ENCODE data around the gene FAM170B.

The FAM170B gene

DNA sequence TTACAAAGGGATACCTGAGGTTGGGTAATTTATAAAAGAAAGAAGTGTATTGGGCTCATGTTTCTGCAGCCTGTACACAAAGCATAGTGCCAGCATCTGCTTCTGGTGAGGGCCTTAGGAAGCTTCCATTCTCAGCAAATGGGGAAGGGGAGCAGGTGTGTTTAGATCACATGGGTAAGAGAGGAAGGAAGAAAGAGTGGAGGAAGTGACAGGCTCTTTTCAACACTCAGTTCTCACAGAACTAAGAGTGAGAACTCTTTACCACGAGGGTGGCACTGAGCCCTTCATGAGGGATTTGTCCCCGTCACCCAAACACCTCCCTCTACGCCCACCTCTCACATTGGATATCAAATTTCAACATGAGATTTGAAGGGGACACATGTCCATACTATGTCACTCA, 506 bp upstream of the FAM170B start:
- Histone ChIP-seq H3K9ac (ENCODE audit: low read length) (no peak overlapping the region), H3K27me3 (replicated peaks; ENCODE audit: control insufficient read depth, insufficient read depth, low read length) (peaks cover 17% of the 10 kb centered on the region), H3K9me3 (ENCODE audit: control insufficient read depth, low read length) (no peaks in the 10 kb centered on the region), H3K36me3 (ENCODE audit: control insufficient read depth, insufficient read depth, low read length, severe bottlenecking) (no peaks in the 10 kb centered on the region), H3K4me1 (ENCODE audit: control insufficient read depth, insufficient read depth, low read length) (peaks cover 22% of the 10 kb centered on the region), H3K4me3 (ENCODE audit: low read length) (no peak overlapping the region)
- DNase-seq (ENCODE audit: low read depth): no peak

DNA sequence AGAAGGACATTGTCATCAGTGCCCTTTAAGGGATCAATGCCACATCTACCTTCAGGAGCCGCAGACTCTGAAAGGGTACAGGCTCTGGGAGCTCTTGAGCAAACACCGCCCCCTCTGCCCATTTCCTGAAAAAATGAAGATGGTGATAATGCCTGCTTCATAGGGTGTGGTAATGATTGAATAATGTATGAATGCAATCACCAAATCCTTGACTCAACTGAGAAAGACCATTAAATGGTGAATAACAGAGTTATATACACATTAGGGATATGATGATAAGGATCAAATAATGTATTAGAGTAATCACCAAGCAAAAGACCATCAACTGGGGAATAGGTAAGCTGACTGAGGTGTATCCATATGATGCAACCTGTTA, 1.5 kb downstream of the FAM170B start:
- no peaks in the 10 kb centered on the region for H3K9me3 ChIP-seq (ENCODE audit: control insufficient read depth, low read length)
- no peak overlapping the region for H3K9ac ChIP-seq (ENCODE audit: low read length)
- peaks cover 8% of the 10 kb centered on the region for H3K4me1 ChIP-seq (ENCODE audit: control insufficient read depth, insufficient read depth, low read length)
- H3K27me3 ChIP-seq (replicated peaks; ENCODE audit: control insufficient read depth, insufficient read depth, low read length): peaks cover 17% of the 10 kb centered on the region
- H3K36me3 ChIP-seq (ENCODE audit: control insufficient read depth, insufficient read depth, low read length, severe bottlenecking): no peaks in the 10 kb centered on the region
- no peak overlapping the region for H3K4me3 ChIP-seq (ENCODE audit: low read length)
- no peak for DNase-seq (ENCODE audit: low read depth)

DNA sequence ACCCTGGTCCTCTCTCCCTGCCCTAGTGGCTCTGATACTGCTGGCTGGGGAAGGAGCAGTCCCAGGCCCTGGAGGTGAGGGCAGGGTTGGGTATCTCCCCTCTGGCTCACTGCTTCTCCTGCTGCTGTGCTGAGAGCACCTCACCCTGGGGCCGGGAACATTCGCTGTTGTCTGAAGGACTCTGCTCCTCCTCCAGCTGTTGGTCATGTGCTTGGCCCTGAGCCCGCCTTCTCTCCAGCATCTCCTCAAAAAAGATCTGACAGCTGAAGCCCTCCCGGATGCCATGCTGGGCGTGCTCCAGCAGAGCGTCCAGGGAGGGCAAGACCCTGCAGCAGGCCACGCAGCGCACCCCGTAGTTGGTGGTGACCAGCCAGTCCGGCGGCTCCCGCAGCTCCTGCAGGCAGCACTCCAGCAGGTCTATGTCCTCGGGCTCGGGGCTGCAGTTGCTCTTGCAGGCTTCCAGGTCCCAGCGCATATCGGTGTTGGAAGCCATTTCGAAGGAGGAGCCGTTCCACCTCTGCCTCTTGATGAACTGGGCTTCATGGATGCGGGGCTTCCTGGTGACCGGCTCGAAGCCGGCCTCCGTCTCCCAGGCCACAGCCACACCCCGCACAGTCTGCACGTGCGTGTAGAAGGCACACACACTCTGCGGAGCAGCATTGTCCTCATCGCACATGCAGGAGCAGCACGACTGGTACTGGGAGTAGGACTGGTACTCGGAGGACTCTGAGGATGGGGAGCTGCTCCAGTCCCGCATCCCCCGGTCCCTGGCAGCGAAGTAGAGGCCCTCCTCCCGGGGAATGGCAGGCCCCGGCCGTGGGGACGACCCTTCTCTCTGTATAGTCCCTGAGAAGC, 2.1 kb downstream of the FAM170B start:
- peaks cover 17% of the 10 kb centered on the region for H3K27me3 ChIP-seq (replicated peaks; ENCODE audit: control insufficient read depth, insufficient read depth, low read length)
- H3K36me3 ChIP-seq (ENCODE audit: control insufficient read depth, insufficient read depth, low read length, severe bottlenecking): no peaks in the 10 kb centered on the region
- no peaks in the 10 kb centered on the region for H3K9me3 ChIP-seq (ENCODE audit: control insufficient read depth, low read length)
- H3K4me3 ChIP-seq (ENCODE audit: low read length): no peak overlapping the region
- H3K4me1 ChIP-seq (ENCODE audit: control insufficient read depth, insufficient read depth, low read length): peaks cover 8% of the 10 kb centered on the region
- no peak for DNase-seq (ENCODE audit: low read depth)
- no peak overlapping the region for H3K9ac ChIP-seq (ENCODE audit: low read length)

DNA sequence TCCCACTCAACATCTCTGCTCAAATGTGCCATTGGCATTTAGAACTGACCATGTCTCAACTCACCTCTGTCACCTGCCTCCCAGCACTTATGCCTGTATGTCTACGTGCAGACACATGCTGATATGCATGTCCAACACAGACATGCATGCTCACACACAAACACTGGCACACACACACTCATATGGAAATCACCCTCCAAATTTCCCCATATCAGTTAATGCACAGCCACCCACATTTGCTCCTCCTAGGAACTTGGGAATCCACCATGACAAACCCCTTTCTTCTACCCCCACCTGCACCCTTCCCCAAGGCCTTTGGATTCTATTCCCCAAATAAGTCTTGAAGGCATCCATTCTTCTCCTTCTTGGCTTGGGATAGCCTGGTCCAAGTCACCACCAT, 4.4 kb downstream of the FAM170B start:
- Histone ChIP-seq H3K9me3 (ENCODE audit: control insufficient read depth, low read length) (no peaks in the 10 kb centered on the region), H3K27me3 (replicated peaks; ENCODE audit: control insufficient read depth, insufficient read depth, low read length) (peaks cover 17% of the 10 kb centered on the region), H3K4me3 (ENCODE audit: low read length) (no peak overlapping the region), H3K9ac (ENCODE audit: low read length) (no peak overlapping the region), H3K4me1 (ENCODE audit: control insufficient read depth, insufficient read depth, low read length) (no peaks in the 10 kb centered on the region), H3K36me3 (ENCODE audit: control insufficient read depth, insufficient read depth, low read length, severe bottlenecking) (no peaks in the 10 kb centered on the region)
- DNase-seq (ENCODE audit: low read depth): no peak

DNA sequence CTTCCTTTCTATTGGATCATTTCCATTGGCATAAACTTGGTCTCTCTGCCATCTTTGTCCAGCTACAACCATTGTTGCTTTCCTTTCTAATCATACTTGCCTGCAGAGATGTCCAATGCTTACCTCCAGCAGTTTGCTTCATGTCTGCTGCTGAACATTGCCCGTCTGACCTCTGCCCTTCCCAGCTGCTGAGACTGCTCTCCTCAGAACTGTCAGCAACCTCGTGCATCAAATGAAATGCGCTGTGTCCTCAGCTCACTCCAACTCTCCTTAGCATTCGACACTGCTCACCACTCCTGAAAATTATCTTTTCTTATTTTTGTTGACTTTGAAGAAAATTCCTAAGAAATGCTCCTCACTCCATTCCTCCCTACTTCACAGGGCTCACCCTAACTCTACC, 5.0 kb downstream of the FAM170B start:
- peaks cover 15% of the 10 kb centered on the region for H3K27me3 ChIP-seq (replicated peaks; ENCODE audit: control insufficient read depth, insufficient read depth, low read length)
- no peak overlapping the region for H3K9ac ChIP-seq (ENCODE audit: low read length)
- no peak for DNase-seq (ENCODE audit: low read depth)

DNA sequence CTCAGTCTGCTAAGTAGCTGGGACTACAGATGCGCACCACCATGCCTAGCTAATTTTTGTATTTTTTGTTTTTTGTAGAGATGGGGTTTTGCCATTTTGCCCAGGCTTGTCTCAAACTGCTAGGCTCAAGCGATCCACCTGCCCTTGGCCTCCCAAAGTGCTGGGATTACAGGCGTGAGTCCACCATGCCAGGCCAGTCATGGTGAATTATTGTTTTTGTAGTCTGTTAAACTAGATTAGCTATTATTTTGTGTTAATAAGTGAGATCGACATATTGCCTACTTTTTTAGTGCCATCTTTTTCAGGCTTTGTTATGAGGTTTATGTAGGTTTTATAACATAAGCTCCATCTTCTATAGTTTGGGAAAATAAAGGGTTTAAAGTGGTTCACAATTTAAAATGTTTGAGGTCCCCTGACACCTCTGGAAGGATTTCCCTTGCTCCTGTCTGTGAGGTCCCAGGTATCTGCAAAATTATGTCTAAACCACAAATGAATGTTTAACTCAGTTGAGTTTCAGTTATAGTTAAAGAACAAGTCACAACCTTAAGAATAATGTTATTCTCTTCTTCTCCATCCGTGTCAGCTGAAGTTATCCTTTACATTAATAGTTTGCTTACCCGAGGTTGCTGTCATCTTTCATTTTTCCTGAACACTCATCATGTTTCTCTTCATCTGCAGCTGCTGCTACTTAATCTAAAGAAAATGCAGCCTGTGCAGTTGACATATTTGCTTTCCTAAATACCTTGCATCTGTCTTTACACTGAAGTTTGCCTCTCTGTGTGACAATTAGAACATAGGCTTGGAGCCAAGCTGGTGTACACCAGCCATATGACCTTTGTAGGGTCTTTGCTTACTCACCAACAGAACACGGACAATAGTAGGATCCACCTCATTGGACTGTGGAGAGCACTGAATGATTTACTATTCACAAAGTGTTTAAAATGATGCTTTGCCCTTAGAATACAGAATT, 9.6 kb downstream of the FAM170B start:
- H3K27me3 ChIP-seq (replicated peaks; ENCODE audit: control insufficient read depth, insufficient read depth, low read length): no peaks in the 10 kb centered on the region
- no peaks in the 10 kb centered on the region for H3K9me3 ChIP-seq (ENCODE audit: control insufficient read depth, low read length)
- H3K4me3 ChIP-seq (ENCODE audit: low read length): no peak overlapping the region
- no peaks in the 10 kb centered on the region for H3K36me3 ChIP-seq (ENCODE audit: control insufficient read depth, insufficient read depth, low read length, severe bottlenecking)
- no peak for DNase-seq (ENCODE audit: low read depth)
- no peaks in the 10 kb centered on the region for H3K4me1 ChIP-seq (ENCODE audit: control insufficient read depth, insufficient read depth, low read length)
- no peak overlapping the region for H3K9ac ChIP-seq (ENCODE audit: low read length)

More for the DNA sequence above, 5.0 kb downstream of the FAM170B start:
- no peaks in the 10 kb centered on the region for H3K36me3 ChIP-seq (ENCODE audit: control insufficient read depth, insufficient read depth, low read length, severe bottlenecking)
- H3K9me3 ChIP-seq (ENCODE audit: control insufficient read depth, low read length): no peaks in the 10 kb centered on the region
- no peak overlapping the region for H3K4me3 ChIP-seq (ENCODE audit: low read length)
- H3K4me1 ChIP-seq (ENCODE audit: control insufficient read depth, insufficient read depth, low read length): no peaks in the 10 kb centered on the region

DNA sequence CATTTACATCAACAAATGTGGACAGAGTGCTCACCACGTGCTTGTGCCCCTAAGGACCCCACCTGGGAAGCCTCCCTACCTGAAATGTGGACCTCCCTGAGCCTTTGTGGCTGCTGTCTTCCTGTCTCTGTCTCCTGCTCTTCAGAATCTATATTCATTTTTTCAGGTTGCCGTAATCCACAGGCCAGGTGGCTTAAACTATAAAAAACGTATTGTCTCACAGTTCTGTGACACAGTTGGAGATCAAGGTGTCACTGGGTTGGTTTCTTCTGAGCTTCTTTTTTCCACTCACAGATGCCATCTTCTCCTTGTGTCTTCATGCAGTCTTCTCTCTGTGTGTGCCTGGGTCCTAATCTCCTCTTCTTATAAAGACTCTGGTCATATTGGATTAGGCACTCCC, 12.9 kb downstream of the FAM170B start:
- DNase-seq (ENCODE audit: low read depth): no peak

DNA sequence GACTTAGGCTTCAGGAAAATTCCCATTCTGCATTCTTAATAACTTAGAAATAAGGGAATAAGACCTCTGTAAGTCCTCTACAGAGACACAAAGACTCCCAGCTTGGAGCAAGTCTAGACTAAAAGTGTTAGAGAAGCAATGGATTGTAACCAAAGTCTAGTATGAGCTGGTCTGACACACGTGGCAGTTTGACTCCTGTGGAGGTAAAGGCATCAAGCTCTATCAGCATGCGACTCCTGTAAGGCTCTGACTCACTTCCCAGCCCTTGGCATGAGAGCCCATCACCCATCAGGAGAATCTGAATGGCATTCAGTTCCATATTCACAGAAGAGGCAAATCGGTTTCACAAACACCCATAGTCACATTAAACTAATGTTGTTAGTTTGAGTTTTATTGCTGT, 14.1 kb downstream of the FAM170B start:
- H3K4me1 ChIP-seq (ENCODE audit: control insufficient read depth, insufficient read depth, low read length): peaks cover 11% of the 10 kb centered on the region
- H3K9me3 ChIP-seq (ENCODE audit: control insufficient read depth, low read length): no peaks in the 10 kb centered on the region
- H3K4me3 ChIP-seq (ENCODE audit: low read length): no peak overlapping the region
- no peak for DNase-seq (ENCODE audit: low read depth)
- H3K36me3 ChIP-seq (ENCODE audit: control insufficient read depth, insufficient read depth, low read length, severe bottlenecking): no peaks in the 10 kb centered on the region
- H3K9ac ChIP-seq (ENCODE audit: low read length): no peak overlapping the region
- H3K27me3 ChIP-seq (replicated peaks; ENCODE audit: control insufficient read depth, insufficient read depth, low read length): no peaks in the 10 kb centered on the region

More for the DNA sequence above, 12.9 kb downstream of the FAM170B start:
- Histone ChIP-seq H3K27me3 (replicated peaks; ENCODE audit: control insufficient read depth, insufficient read depth, low read length) (no peaks in the 10 kb centered on the region), H3K36me3 (ENCODE audit: control insufficient read depth, insufficient read depth, low read length, severe bottlenecking) (no peaks in the 10 kb centered on the region), H3K4me1 (ENCODE audit: control insufficient read depth, insufficient read depth, low read length) (peaks cover 11% of the 10 kb centered on the region), H3K9ac (ENCODE audit: low read length) (no peak overlapping the region), H3K4me3 (ENCODE audit: low read length) (no peak overlapping the region), H3K9me3 (ENCODE audit: control insufficient read depth, low read length) (no peaks in the 10 kb centered on the region)

DNA sequence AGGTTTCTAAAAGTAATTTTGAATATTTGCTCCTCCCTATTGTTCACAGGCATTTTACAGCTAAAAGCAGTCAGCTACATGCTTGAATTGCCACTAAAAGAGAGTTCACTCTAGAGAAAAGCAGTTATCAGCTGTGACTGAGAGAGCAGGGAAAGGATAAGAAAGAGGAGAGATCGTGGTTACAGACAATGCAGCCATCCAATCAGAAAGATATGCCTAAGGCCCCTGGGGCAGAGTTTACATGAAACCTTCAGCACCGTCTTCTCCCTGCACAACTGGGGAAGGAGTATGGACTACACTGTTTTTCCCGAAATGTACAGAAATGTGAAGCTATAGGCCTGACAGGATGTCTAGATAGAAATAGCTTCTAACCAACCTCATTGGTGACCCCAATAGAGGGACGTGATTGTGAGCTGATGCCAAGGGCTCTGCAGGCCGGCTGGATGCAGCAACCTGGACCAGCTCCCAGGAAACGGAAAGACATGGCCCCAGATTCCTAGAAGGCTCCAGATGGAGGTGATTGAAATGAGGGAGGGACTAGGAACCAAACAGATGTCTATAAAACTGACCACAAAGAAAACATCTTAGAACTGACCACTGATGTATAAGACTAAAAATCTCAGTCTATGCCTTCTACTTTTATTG, 15.3 kb downstream of the FAM170B start:
- no peak overlapping the region for H3K4me3 ChIP-seq (ENCODE audit: low read length)
- peaks cover 22% of the 10 kb centered on the region for H3K4me1 ChIP-seq (ENCODE audit: control insufficient read depth, insufficient read depth, low read length)
- no peaks in the 10 kb centered on the region for H3K36me3 ChIP-seq (ENCODE audit: control insufficient read depth, insufficient read depth, low read length, severe bottlenecking)
- H3K9ac ChIP-seq (ENCODE audit: low read length): no peak overlapping the region
- no peak for DNase-seq (ENCODE audit: low read depth)
- no peaks in the 10 kb centered on the region for H3K9me3 ChIP-seq (ENCODE audit: control insufficient read depth, low read length)
- no peaks in the 10 kb centered on the region for H3K27me3 ChIP-seq (replicated peaks; ENCODE audit: control insufficient read depth, insufficient read depth, low read length)

DNA sequence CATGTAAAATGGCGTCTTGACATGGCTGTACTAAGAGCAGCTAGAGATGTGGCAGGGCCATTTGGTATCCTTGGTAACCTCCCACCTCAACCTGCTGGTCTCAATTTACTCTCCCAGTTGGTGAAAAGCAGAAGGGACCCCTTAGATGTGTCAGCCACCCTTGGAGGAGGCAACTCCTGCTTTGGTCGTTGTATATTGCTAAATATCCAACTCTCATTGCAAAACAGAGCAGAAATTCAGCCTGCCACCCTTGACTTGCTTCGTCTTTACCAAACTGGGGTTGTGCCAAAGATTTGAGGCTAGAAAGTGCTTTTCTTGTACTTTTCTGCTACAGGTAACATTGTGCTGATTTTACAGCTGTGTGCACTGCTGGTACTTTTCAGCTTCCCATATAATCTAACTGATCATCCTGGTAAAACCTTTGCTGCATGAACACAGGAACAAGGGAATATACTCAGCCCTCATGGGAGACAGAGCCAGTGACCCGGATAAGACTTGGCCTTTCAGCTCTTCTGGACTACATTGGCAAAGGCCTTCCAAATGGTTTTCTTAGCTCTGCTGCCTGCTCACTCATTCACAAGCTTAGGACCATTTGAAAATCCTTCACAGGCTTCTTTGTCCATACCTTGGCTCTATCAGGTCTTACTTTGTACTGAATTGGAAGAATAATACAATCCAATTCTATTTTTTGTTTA, 16.3 kb downstream of the FAM170B start:
- Histone ChIP-seq H3K36me3 (ENCODE audit: control insufficient read depth, insufficient read depth, low read length, severe bottlenecking) (no peaks in the 10 kb centered on the region), H3K9ac (ENCODE audit: low read length) (no peak overlapping the region), H3K9me3 (ENCODE audit: control insufficient read depth, low read length) (no peaks in the 10 kb centered on the region), H3K27me3 (replicated peaks; ENCODE audit: control insufficient read depth, insufficient read depth, low read length) (no peaks in the 10 kb centered on the region), H3K4me3 (ENCODE audit: low read length) (no peak overlapping the region), H3K4me1 (ENCODE audit: control insufficient read depth, insufficient read depth, low read length) (peaks cover 29% of the 10 kb centered on the region)
- no peak for DNase-seq (ENCODE audit: low read depth)
